Measurements from ENCODE around the gene RBFOX2. TPM values are rescaled to one million over a fixed set of nuclear protein-coding genes. Genes with fewer than 3 reads are reported as not detected.

RBFOX2 gene
- total and polyA plus RNA-seq, 2 of the 8 experiments (the other 6 are each of a cell fraction or from before 2014, with no cell fraction given), result 121 to 122 TPM

DNA sequence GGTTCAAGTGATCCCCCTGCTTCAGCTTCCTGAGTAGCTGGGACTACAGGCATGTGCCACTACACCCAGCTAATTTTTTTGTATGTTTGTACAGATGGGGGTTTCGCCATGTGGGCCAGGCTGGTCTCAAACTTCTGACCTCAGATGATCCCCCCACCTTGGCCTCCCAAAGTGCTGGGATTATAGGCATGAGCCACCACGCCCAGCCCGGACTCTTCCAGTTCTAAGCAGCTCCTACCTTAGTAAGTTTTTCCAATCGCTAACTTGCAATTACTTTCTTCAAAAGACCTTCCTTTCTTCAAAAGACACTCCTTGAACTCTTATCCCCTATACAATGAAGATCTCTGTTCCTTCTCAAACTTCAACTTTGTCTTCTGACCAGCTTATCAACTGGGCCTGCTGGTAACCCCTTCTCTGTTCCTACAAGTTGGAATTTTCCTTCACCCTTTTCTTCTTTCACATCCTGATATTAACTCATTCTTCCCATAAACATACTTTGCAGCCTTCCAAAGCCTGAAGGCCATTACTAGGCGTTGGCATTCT lies 25.8 kb downstream of the RBFOX2 start (continued):
- TF ChIP-seq CHD7 (IDR thresholded peaks at IDR 0.05; ENCODE audit: insufficient replicate concordance, low read length) (no peak), CTBP2 (IDR thresholded peaks at IDR 0.05; ENCODE audit: borderline replicate concordance, insufficient read depth, insufficient read length, low read length) (no peak), SP1 (IDR thresholded peaks at IDR 0.05; ENCODE audit: low read depth, low read length) (no peak), JUN (IDR thresholded peaks at IDR 0.05; ENCODE audit: low read depth, low read length) (no peak), SIN3A (conservative IDR thresholded peaks at IDR 0.05 in 1 of 2, IDR thresholded peaks at IDR 0.05 in 1 of 2; ENCODE audit: low read depth in 1 of 2, low read length in 2 of 2) (no peak)
- TF ChIP-seq, protein P1, sequence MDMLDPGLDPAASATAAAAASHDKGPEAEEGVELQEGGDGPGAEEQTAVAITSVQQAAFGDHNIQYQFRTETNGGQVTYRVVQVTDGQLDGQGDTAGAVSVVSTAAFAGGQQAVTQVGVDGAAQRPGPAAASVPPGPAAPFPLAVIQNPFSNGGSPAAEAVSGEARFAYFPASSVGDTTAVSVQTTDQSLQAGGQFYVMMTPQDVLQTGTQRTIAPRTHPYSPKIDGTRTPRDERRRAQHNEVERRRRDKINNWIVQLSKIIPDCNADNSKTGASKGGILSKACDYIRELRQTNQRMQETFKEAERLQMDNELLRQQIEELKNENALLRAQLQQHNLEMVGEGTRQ (IDR thresholded peaks at IDR 0.05; ENCODE audit: low read length), result no peak

Data from H1 (cell line).